GM12878 (cell line): Measurements from ENCODE around the gene APLP2. TPM values are rescaled to one million over a fixed set of nuclear protein-coding genes. Genes with fewer than 3 reads are reported as not detected.
"Not testable (repeated sequence)": the region's sequence is repeated elsewhere in the genome, so short reads cannot be mapped to it uniquely, and the experiment has no call there.

ENCODE experiments used
- ATAC-seq: fragments of 200-7000 bp; cut with Tn5 transposase; 3 replicates; pipeline ENCODE4 v1.9.1; 2020; ENCODE audit warnings: mild to moderate bottlenecking, moderate library complexity
- BruUV-seq: library from RNA; stranded (reverse); fragments of 400-500 nt; replicated peaks from 2 replicates; lab custom pipeline; 2021; lab: Mats Ljungman, UMichigan
- CTCF ChIA-PET: fragments of 300-600 bp; sonication (Branson Sonifier 250); formaldehyde crosslinking; extraction: SDS; loops from one replicate; lab custom pipeline; 2021; ENCODE audit warnings: inconsistent platforms; lab: Yijun Ruan, JAX
- POLR2A ChIA-PET: fragments of 350-600 bp; formaldehyde crosslinking; extraction: SDS; loops from one replicate; lab custom pipeline; 2021; ENCODE audit warnings: inconsistent platforms; lab: Charles Lee
- RAD21 ChIA-PET: fragments of 300-600 bp; sonication (Branson Sonifier 250); formaldehyde crosslinking; loops from one replicate; lab custom pipeline; 2023; ENCODE audit warnings: antibody characterized with exemption; ENCODE audit not compliant: unreplicated experiment; lab: Charles Lee
- SMC1A ChIA-PET: fragments of 300-600 bp; sonication (Branson Sonifier 250); formaldehyde crosslinking; loops from one replicate; lab custom pipeline; 2023; ENCODE audit not compliant: unreplicated experiment, uncharacterized antibody; lab: Charles Lee
- DNase-seq: peaks from one replicate; pipeline ENCODE4 v3.0.0-alpha.2; 2011; ENCODE audit warnings: low read depth, low spot score
- FAIRE-seq: peaks from 3 replicates; lab custom pipeline; 2011; peaks lifted over from hg19 to GRCh38; lab: Jason Lieb, UNC
- H2AFZ ChIP-seq: 2 replicates; pipeline ENCODE4 v1.6.0; 2011; ENCODE audit warnings: low read depth, low read length, control low read depth; ENCODE audit not compliant: control insufficient read depth
- H3K27ac ChIP-seq: 2 replicates; pipeline ENCODE4 v1.5.1; 2011; ENCODE audit warnings: control low read depth; ENCODE audit not compliant: control insufficient read depth, insufficient read depth
- H3K27me3 ChIP-seq, 2 experiments: replicated peaks in 1 of 2; 2 replicates each; pipeline versions ENCODE4 v1.6.0 to v1.6.1; 2011; ENCODE audit warnings: low read length in 1 of 2; ENCODE audit not compliant: control insufficient read depth in 2 of 2, insufficient read depth in 2 of 2
- H3K36me3 ChIP-seq, 2 experiments: 2 replicates each; pipeline ENCODE4 v1.5.1; 2011; ENCODE audit warnings: low read length in 1 of 2; ENCODE audit not compliant: control insufficient read depth in 2 of 2, insufficient read depth in 2 of 2
- H3K4me1 ChIP-seq: 2 replicates; pipeline ENCODE4 v1.6.1; 2011; ENCODE audit warnings: mild to moderate bottlenecking, low read length, moderate library complexity, mixed read lengths; ENCODE audit not compliant: control insufficient read depth, insufficient read depth
- H3K4me2 ChIP-seq: 2 replicates; pipeline ENCODE4 v1.6.0; 2011; ENCODE audit warnings: control low read depth; ENCODE audit not compliant: control insufficient read depth, insufficient read depth
- H3K4me3 ChIP-seq: fragments of 200-600 bp; sonication (generic); 2 replicates; pipeline ENCODE4 v1.5.1; 2016
- H3K79me2 ChIP-seq: 2 replicates; pipeline ENCODE4 v1.6.0; 2011; ENCODE audit warnings: low read length; ENCODE audit not compliant: control insufficient read depth, insufficient read depth
- H3K9ac ChIP-seq: 2 replicates; pipeline ENCODE4 v1.8.0; 2011; ENCODE audit warnings: low read length, control low read depth, mixed read lengths; ENCODE audit not compliant: control insufficient read depth, insufficient read depth
- H3K9me3 ChIP-seq: replicated peaks from 3 replicates; pipeline ENCODE4 v1.5.1; 2011; ENCODE audit warnings: mild to moderate bottlenecking, low read length; ENCODE audit not compliant: control insufficient read depth, insufficient read depth
- H4K20me1 ChIP-seq: 2 replicates; pipeline ENCODE4 v1.6.0; 2011; ENCODE audit not compliant: control insufficient read depth, insufficient read depth
- BHLHE40 ChIP-seq, 2 experiments: fragments of 450-650 bp in 1 of 2; IDR thresholded peaks; 2 replicates each; pipeline ENCODE4 v1.6.1; 2011 to 2017; ENCODE audit warnings: low read depth in 2 of 2, borderline replicate concordance in 1 of 2, improper control_type of control experiment in 1 of 2, low read length in 1 of 2, mild to moderate bottlenecking in 1 of 2
- CUX1 ChIP-seq: IDR thresholded peaks from 2 replicates; pipeline ENCODE4 v1.6.1; 2012; ENCODE audit warnings: improper control_type of control experiment, low read depth, low read length; ENCODE audit not compliant: insufficient replicate concordance
- NR2F1 ChIP-seq: fragments of 450-650 bp; conservative IDR thresholded peaks from 2 replicates; pipeline ENCODE4 v1.6.1; 2017; ENCODE audit warnings: mild to moderate bottlenecking
- PAX5 ChIP-seq: IDR thresholded peaks from 2 replicates; pipeline ENCODE4 v1.6.1; 2011; ENCODE audit warnings: low read depth, low read length, borderline replicate concordance
- RAD51 ChIP-seq: fragments of 450-650 bp; IDR thresholded peaks from 2 replicates; pipeline ENCODE4 v1.6.1; 2016; ENCODE audit warnings: moderate library complexity, mild to moderate bottlenecking, inconsistent platforms
- RUNX3 ChIP-seq: IDR thresholded peaks from 2 replicates; pipeline ENCODE4 v1.6.1; 2012; ENCODE audit warnings: low read length, inconsistent platforms
- SMARCA5 ChIP-seq: fragments of 450-650 bp; IDR thresholded peaks from 2 replicates; pipeline ENCODE4 v1.6.1; 2017; ENCODE audit warnings: mild to moderate bottlenecking
- SUZ12 ChIP-seq: fragments of 200-600 bp; sonication (generic); IDR thresholded peaks from one replicate; pipeline ENCODE4 v1.6.1; 2018; ENCODE audit warnings: antibody characterized with exemption, mild to moderate bottlenecking; ENCODE audit not compliant: unreplicated experiment
- WGBS: methylation state at CpG from one replicate; pipeline ENCODE4 v1.1.6; 2016; ENCODE audit warnings: low lambda C conversion rate; ENCODE audit not compliant: insufficient replicate concordance, insufficient coverage; ENCODE audit errors: missing lambda C conversion rate; 5-methylcytosine and 5-hydroxymethylcytosine counted together
- in situ Hi-C: fragments of 300-500 bp; cut with MboI; formaldehyde crosslinking; loops from 9 replicates; pipeline ENCODE4 v1.14.3; 2018; ENCODE audit warnings: mixed read lengths
- intact Hi-C: fragments of 100-400 bp; cut with micrococcal nuclease; formaldehyde crosslinking; loops from one replicate; pipeline ENCODE4 v1.14.2; 2022; ENCODE audit not compliant: unreplicated experiment
- polyA plus RNA-seq, 11 experiments: library from polyadenylated mRNA; depleted of rRNA in 4 of 11; unstranded in 6 of 11; stranded (reverse) in 5 of 11; fragments of >200 nt; fragmentation: Nextera tagmentation in 4 of 11; fragmentation: Illumina TruSeq in 1 of 11; extraction: Ambion mirVana in 4 of 11; extraction: Trizol in 1 of 11; gene quantifications; 1 replicate in 1 of 11; 2 replicates in 10 of 11; pipeline versions ENCODE4 v1.2.1 to v1.2.3, GENCODE V29; 2011 to 2016; ENCODE audit warnings: inconsistent platforms in 2 of 11, missing spikeins in 2 of 11, low read depth in 1 of 11
- total RNA-seq, 4 experiments: library from RNA; depleted of rRNA in 3 of 4; stranded (reverse); fragments of >200 nt in 3 of 4; fragmentation: Illumina TruSeq in 1 of 4; extraction: Trizol in 1 of 4; gene quantifications; 2 replicates each; pipeline versions ENCODE4 v1.2.1 to v1.2.3, GENCODE V29; 2013 to 2021

APLP2 gene
- total and polyA plus RNA-seq, 10 of the 15 experiments (the other 5 are each of a cell fraction or from before 2014, with no cell fraction given), result 2.3 to 38.8 (median 21.3) TPM

- not testable (repeated sequence) for H3K36me3 ChIP-seq
Measured at GRCh38 chr11:130108671-130109070, 39.0 kb downstream of the APLP2 start.

GRCh38 chr11:130109386-130109785 lies 39.7 kb downstream of the APLP2 start:
- Histone ChIP-seq H2AFZ (no peak overlapping the region), H3K4me3 (no peak overlapping the region), H3K27me3 (no peaks in the 10 kb centered on the region), H3K27ac (no peak overlapping the region), H3K9me3 (no peaks in the 10 kb centered on the region), H3K36me3 (no peaks in the 10 kb centered on the region), H3K9ac (no peak overlapping the region), H3K4me2 (no peak overlapping the region), H4K20me1 (no peaks in the 10 kb centered on the region), H3K4me1 (no peaks in the 10 kb centered on the region), H3K79me2 (no peaks in the 10 kb centered on the region)
- TF ChIP-seq PAX5, result no peak
- TF ChIP-seq SMARCA5, result no peak
- TF ChIP-seq RUNX3, result no peak
- TF ChIP-seq BHLHE40 (IDR thresholded peaks at IDR 0.05; ENCODE audit: borderline replicate concordance in 1 of 2, low read depth in 2 of 2, low read length in 1 of 2), result no peak
- no peak for TF ChIP-seq NR2F1
- no peak for TF ChIP-seq SUZ12
- TF ChIP-seq CUX1, result no peak
- TF ChIP-seq RAD51, result no peak
- WGBS, result 95% methylated on average over 2 of the region's 2 CpGs
- POLR2A ChIA-PET, result no interaction called here
- no TSS peak for BruUV-seq
- SMC1A ChIA-PET, result interaction anchor here (0.6 to 1.0 kb wide), 2 partner anchors 38 to 782 kb away, joined by 3 read pairs; no protein-coding TSS in a partner anchor
- RAD21 ChIA-PET, result no interaction called here
- intact Hi-C loops (no loop called here), in situ Hi-C loops (no loop called here)
- CTCF ChIA-PET, result no interaction called here
- FAIRE-seq (no peak), DNase-seq (no peak), ATAC-seq (no peak)

More at GRCh38 chr11:130108671-130109070, 39.0 kb downstream of the APLP2 start:
- CTCF ChIA-PET, H2AFZ ChIP-seq, H3K4me2 ChIP-seq, SMC1A ChIA-PET, H3K4me3 ChIP-seq, H3K27me3 ChIP-seq, H4K20me1 ChIP-seq, H3K9me3 ChIP-seq, FAIRE-seq, H3K9ac ChIP-seq, in situ Hi-C loops, BruUV-seq, H3K27ac ChIP-seq, H3K79me2 ChIP-seq, POLR2A ChIA-PET, ATAC-seq, H3K4me1 ChIP-seq, RAD21 ChIA-PET, intact Hi-C loops, DNase-seq: not testable (repeated sequence)
- 48% methylated on average over 3 of the region's 4 CpGs for WGBS
